SK-N-SH treated with all-trans-retinoic acid at 6 μM for 48 hours (cell line): ENCODE results near the gene SYP.

ENCODE experiments used
- ATAC-seq: fragments of 200-7000 bp; cut with Tn5 transposase; 3 replicates; pipeline ENCODE4 v1.9.1; 2020; ENCODE audit warnings: mild to moderate bottlenecking, moderate library complexity
- ARNTL ChIP-seq: fragments of 450-650 bp; formaldehyde crosslinking; IDR thresholded peaks from 2 replicates; pipeline ENCODE4 v1.5.0; 2020; ENCODE audit warnings: low read depth, mild to moderate bottlenecking, moderate library complexity, borderline replicate concordance
- CSDC2 ChIP-seq: fragments of 250-450 bp; sonication (Bioruptor Pico); IDR thresholded peaks from 2 replicates; pipeline ENCODE4 v1.5.0; 2020; ENCODE audit warnings: mild to moderate bottlenecking, moderate library complexity
- CSRNP3 ChIP-seq: fragments of 250-450 bp; sonication (Bioruptor Pico); IDR thresholded peaks from 2 replicates; pipeline ENCODE4 v1.5.1; 2021; ENCODE audit warnings: mild to moderate bottlenecking, moderate library complexity
- ESRRG ChIP-seq: fragments of 250-450 bp; sonication (Bioruptor Pico); IDR thresholded peaks from 2 replicates; pipeline ENCODE4 v1.6.1; 2021; ENCODE audit warnings: mild to moderate bottlenecking
- GLIS3 ChIP-seq: fragments of 250-450 bp; sonication (Bioruptor Pico); IDR thresholded peaks from 2 replicates; pipeline ENCODE4 v1.5.0; 2020; ENCODE audit warnings: mild to moderate bottlenecking, moderate library complexity
- ISL1 ChIP-seq: fragments of 250-450 bp; sonication (Bioruptor Pico); IDR thresholded peaks from 2 replicates; pipeline ENCODE4 v2.1.2; 2022; ENCODE audit warnings: mild to moderate bottlenecking, moderate library complexity
- OSR1 ChIP-seq: fragments of 250-450 bp; sonication (Bioruptor Pico); IDR thresholded peaks from 2 replicates; pipeline ENCODE4 v1.8.0; 2022; ENCODE audit warnings: moderate library complexity, mild to moderate bottlenecking, inconsistent platforms
- POU6F1 ChIP-seq: fragments of 250-450 bp; sonication (Bioruptor Pico); IDR thresholded peaks from 2 replicates; pipeline ENCODE4 v1.8.0; 2021; ENCODE audit warnings: low read depth, mild to moderate bottlenecking, moderate library complexity, borderline replicate concordance
- PPARA ChIP-seq: fragments of 250-450 bp; sonication (Bioruptor Pico); IDR thresholded peaks from 2 replicates; pipeline ENCODE4 v1.5.0; 2020; ENCODE audit warnings: mild to moderate bottlenecking, borderline replicate concordance
- RARB ChIP-seq: fragments of 250-450 bp; sonication (Bioruptor Pico); IDR thresholded peaks from 2 replicates; pipeline ENCODE4 v1.8.0; 2021; ENCODE audit warnings: mild to moderate bottlenecking, moderate library complexity
- SNAI2 ChIP-seq: fragments of 250-450 bp; sonication (Bioruptor Pico); IDR thresholded peaks from 2 replicates; pipeline ENCODE4 v1.5.0; 2020; ENCODE audit warnings: mild to moderate bottlenecking, moderate library complexity
- TCF4 ChIP-seq: fragments of 250-450 bp; sonication (Bioruptor Pico); IDR thresholded peaks from 2 replicates; pipeline ENCODE4 v1.8.0; 2021; ENCODE audit warnings: mild to moderate bottlenecking, moderate library complexity, borderline replicate concordance
- TOX ChIP-seq: fragments of 250-450 bp; sonication (Bioruptor Pico); IDR thresholded peaks from 2 replicates; pipeline ENCODE4 v1.8.0; 2021; ENCODE audit warnings: mild to moderate bottlenecking, moderate library complexity, borderline replicate concordance
- TSHZ2 ChIP-seq: fragments of 250-450 bp; sonication (Bioruptor Pico); IDR thresholded peaks from 2 replicates; pipeline ENCODE4 v1.5.0; 2020; ENCODE audit warnings: mild to moderate bottlenecking, moderate library complexity
- ZC3H10 ChIP-seq: fragments of 250-450 bp; sonication (Bioruptor Pico); IDR thresholded peaks from 2 replicates; pipeline ENCODE4 v1.5.1; 2021; ENCODE audit warnings: mild to moderate bottlenecking, moderate library complexity
- ZFP3 ChIP-seq: fragments of 250-450 bp; sonication (Bioruptor Pico); IDR thresholded peaks from 2 replicates; pipeline ENCODE4 v1.5.0; 2020; ENCODE audit warnings: mild to moderate bottlenecking, moderate library complexity
- ZFP30 ChIP-seq: fragments of 450-650 bp; formaldehyde crosslinking; IDR thresholded peaks from 2 replicates; pipeline ENCODE4 v1.5.0; 2022; ENCODE audit warnings: mild to moderate bottlenecking, moderate library complexity
- ZNF565 ChIP-seq: fragments of 450-650 bp; formaldehyde crosslinking; conservative IDR thresholded peaks from 2 replicates; pipeline ENCODE4 v1.5.0; 2020; ENCODE audit warnings: low read depth, mild to moderate bottlenecking, moderate library complexity
- ZNF70 ChIP-seq: fragments of 450-650 bp; formaldehyde crosslinking; IDR thresholded peaks from 2 replicates; pipeline ENCODE4 v1.5.0; 2020; ENCODE audit warnings: mild to moderate bottlenecking, moderate library complexity
- ZNF8 ChIP-seq: fragments of 450-650 bp; formaldehyde crosslinking; IDR thresholded peaks from 2 replicates; pipeline ENCODE4 v1.5.0; 2020; ENCODE audit warnings: mild to moderate bottlenecking, moderate library complexity
- TF ChIP-seq, protein P1 (sequence below): fragments of 250-450 bp; sonication (Bioruptor Pico); IDR thresholded peaks from 2 replicates; pipeline ENCODE4 v1.5.1; 2020; ENCODE audit warnings: low read depth, mild to moderate bottlenecking, moderate library complexity

SYP gene

GRCh38 chrX:49237060-49237459, 37.1 kb upstream of the SYP start:
- TF ChIP-seq SNAI2 (CRISPR knock-in tag): no peak
- TF ChIP-seq OSR1 (CRISPR knock-in tag): no peak
- no peak for TF ChIP-seq TCF4 (CRISPR knock-in tag)
- no peak for TF ChIP-seq GLIS3 (CRISPR knock-in tag)
- no peak for TF ChIP-seq TOX (CRISPR knock-in tag)
- no peak for TF ChIP-seq CSDC2 (CRISPR knock-in tag)
- TF ChIP-seq CSRNP3: no peak
- TF ChIP-seq ISL1: no peak
- no peak for TF ChIP-seq ARNTL (CRISPR knock-in tag)
- no peak for TF ChIP-seq PPARA
- TF ChIP-seq POU6F1 (CRISPR knock-in tag): no peak
- TF ChIP-seq RARB (CRISPR knock-in tag): no peak
- TF ChIP-seq ZNF565 (CRISPR knock-in tag): no peak
- TF ChIP-seq TSHZ2 (CRISPR knock-in tag): no peak
- no peak for TF ChIP-seq ZC3H10
- TF ChIP-seq ZFP3: no peak
- no peak for TF ChIP-seq ESRRG (CRISPR knock-in tag)
- TF ChIP-seq ZFP30: no peak
- no peak for TF ChIP-seq ZNF70 (CRISPR knock-in tag)
- ATAC-seq: no peak

- no peak for TF ChIP-seq TSHZ2 (CRISPR knock-in tag)
- TF ChIP-seq, protein P1, sequence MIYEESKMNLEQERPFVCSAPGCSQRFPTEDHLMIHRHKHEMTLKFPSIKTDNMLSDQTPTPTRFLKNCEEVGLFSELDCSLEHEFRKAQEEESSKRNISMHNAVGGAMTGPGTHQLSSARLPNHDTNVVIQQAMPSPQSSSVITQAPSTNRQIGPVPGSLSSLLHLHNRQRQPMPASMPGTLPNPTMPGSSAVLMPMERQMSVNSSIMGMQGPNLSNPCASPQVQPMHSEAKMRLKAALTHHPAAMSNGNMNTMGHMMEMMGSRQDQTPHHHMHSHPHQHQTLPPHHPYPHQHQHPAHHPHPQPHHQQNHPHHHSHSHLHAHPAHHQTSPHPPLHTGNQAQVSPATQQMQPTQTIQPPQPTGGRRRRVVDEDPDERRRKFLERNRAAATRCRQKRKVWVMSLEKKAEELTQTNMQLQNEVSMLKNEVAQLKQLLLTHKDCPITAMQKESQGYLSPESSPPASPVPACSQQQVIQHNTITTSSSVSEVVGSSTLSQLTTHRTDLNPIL (CRISPR knock-in tag): no peak
- TF ChIP-seq ZNF565 (CRISPR knock-in tag): no peak
- TF ChIP-seq ISL1: no peak
- no peak for TF ChIP-seq ZFP3
- TF ChIP-seq ZNF8 (CRISPR knock-in tag): no peak
- TF ChIP-seq TOX (CRISPR knock-in tag): no peak
- ATAC-seq: no peak
These were observed 34.0 kb upstream of the SYP start for GRCh38 chrX:49233887-49234555.

- no peak for ATAC-seq
- TF ChIP-seq RARB (CRISPR knock-in tag): no peak
- no peak for TF ChIP-seq ZC3H10
- no peak for TF ChIP-seq CSRNP3
- no peak for TF ChIP-seq ZFP30
- no peak for TF ChIP-seq TSHZ2 (CRISPR knock-in tag)
- TF ChIP-seq PPARA: no peak
- no peak for TF ChIP-seq ZNF70 (CRISPR knock-in tag)
- no peak for TF ChIP-seq POU6F1 (CRISPR knock-in tag)
These were observed 33.2 kb upstream of the SYP start, which contains the start of gene CACNA1F for GRCh38 chrX:49233176-49233575. Gene CACNA1F, minus strand, starts transcription at chrX:49233340. Its CDS starts 31 bp downstream, at chrX:49233309.
